ENCODE data around the gene CBX4. TPM values are rescaled to one million over a fixed set of nuclear protein-coding genes. Genes with fewer than 3 reads are reported as not detected.

Gene CBX4
- total and polyA plus RNA-seq, 2 of the 13 experiments (the other 11 are each of a cell fraction or from before 2014, with no cell fraction given), result 25.8 to 50.8 TPM

GRCh38 chr17:79822583-79823124 lies 16.6 kb downstream of the CBX4 start (continued):
- TF ChIP-seq CEBPZ (IDR thresholded peaks at IDR 0.05; ENCODE audit: low read length) (no peak), ZNF317 (CRISPR knock-in tag; IDR thresholded peaks at IDR 0.05) (peak; percentile 84), KDM2A (CRISPR knock-in tag; IDR thresholded peaks at IDR 0.05; ENCODE audit: borderline replicate concordance, low read depth) (peak; percentile 27; the same call in 1 of the 2 replicates), ATF1 (CRISPR knock-in tag; IDR thresholded peaks at IDR 0.05) (no peak), IRX3 (CRISPR knock-in tag; IDR thresholded peaks at IDR 0.05; ENCODE audit: borderline replicate concordance, low read depth) (no peak), ZNF567 (CRISPR knock-in tag; IDR thresholded peaks at IDR 0.05; ENCODE audit: borderline replicate concordance) (no peak), RFXANK (CRISPR knock-in tag; IDR thresholded peaks at IDR 0.05) (0 out of 2 replicates have a peak, but pooled peaks have one; percentile 37), BORCS8-MEF2B (CRISPR knock-in tag; IDR thresholded peaks at IDR 0.05) (no peak; the same call in 1 of the 2 replicates), BATF2 (CRISPR knock-in tag; IDR thresholded peaks at IDR 0.05) (no peak), GATAD2A (CRISPR knock-in tag; IDR thresholded peaks at IDR 0.05) (peak; percentile 98), CSRNP2 (CRISPR knock-in tag; conservative IDR thresholded peaks at IDR 0.05; ENCODE audit: low read depth) (no peak), ZNF24 (IDR thresholded peaks at IDR 0.05) (no peak), HOXA7 (CRISPR knock-in tag; IDR thresholded peaks at IDR 0.05) (no peak), MIER3 (CRISPR knock-in tag; IDR thresholded peaks at IDR 0.05; ENCODE audit: borderline replicate concordance) (peak; percentile 98), ZNF646 (CRISPR knock-in tag; IDR thresholded peaks at IDR 0.05) (peak; percentile 84; the same call in 1 of the 2 replicates), POLR2G (IDR thresholded peaks at IDR 0.05; ENCODE audit: low read depth, low read length) (no peak)
